Measurements from ENCODE around the gene TSSK6. TPM values are rescaled to one million over a fixed set of nuclear protein-coding genes. Genes with fewer than 3 reads are reported as not detected.
A peak's percentile ranks its signal among the peaks of the same experiment; 100 is the strongest.

The TSSK6 gene
- total and polyA plus RNA-seq, 4 experiments from 2014 or later, result 1.1 to 10.4 (median 5.8) TPM

DNA sequence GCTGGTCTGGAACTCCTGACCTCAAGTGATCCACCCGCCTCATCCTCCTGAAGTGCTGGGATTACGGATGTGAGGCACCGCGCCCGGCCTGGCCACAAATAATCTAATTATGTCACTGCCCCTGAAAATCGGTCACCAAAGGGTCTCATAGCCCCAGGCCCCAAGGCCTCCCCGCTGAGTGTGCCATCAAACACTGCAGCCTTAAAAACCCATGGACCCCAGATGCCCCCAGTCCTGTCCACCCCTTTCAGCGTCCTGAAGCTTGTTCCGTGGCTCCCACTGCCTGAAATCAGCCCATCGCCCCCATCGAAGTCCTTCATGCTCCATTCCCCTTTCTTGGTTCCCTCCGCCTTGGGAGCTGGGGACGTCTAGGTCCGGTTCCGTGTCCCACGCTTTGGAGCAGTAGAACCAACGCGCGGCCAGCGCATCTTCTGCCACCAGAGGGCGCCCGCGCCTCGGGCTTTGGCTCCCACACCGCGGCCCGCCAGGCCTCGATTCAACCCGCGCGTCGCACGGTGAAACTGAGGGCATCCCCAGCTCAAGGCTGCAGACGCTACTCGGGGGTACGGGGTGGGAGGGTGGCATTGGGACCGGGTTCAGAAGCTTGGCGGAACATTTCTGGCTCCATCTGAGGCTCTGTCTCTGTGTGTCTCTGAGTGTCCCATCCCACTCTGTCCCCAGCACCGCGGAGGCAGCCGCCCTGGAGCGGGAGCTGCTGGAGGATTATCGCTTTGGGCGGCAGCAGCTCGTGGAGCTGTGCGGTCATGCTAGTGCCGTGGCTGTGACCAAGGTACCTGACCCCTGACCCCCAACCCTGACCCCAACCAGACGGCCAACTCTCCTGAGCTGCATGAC, 16.8 kb upstream of the TSSK6 start:
- Histone ChIP-seq H3K27ac (ENCODE audit: low read depth, low read length) (peak overlapping the region; percentile 24), H3K27me3 (ENCODE audit: insufficient read depth, low read length) (no peaks in the 10 kb centered on the region), H3K4me1 (ENCODE audit: insufficient read depth, low read length) (peaks cover 12% of the 10 kb centered on the region), H3K4me3 (ENCODE audit: low read length in 2 of 2) (no peak overlapping the region), H3K36me3 (ENCODE audit: insufficient read depth, low read length) (peaks cover 11% of the 10 kb centered on the region), H3K9me3 (ENCODE audit: control insufficient read depth in 1 of 2, low read length in 2 of 2) (no peaks in the 10 kb centered on the region)
- DNase-seq, result peak; percentile 78 to 85 (median 80)
- H3K4me3 Mint-ChIP-seq, result peak overlapping the region in 1 of 8 donors; percentile 20
- H3K36me3 Mint-ChIP-seq, result peaks cover 9 to 21% of the 10 kb centered on the region in 2 donors
- H3K27ac Mint-ChIP-seq, result peak overlapping the region in 6 of 7 donors; percentile 64 to 91 (median 86)
- no peaks in the 10 kb centered on the region for H3K27me3 Mint-ChIP-seq
- H3K9me3 Mint-ChIP-seq, result no peaks in the 10 kb centered on the region
- peaks cover 3 to 28% (median 13%) of the 10 kb centered on the region in 4 donors for H3K4me1 Mint-ChIP-seq
- POLR2A ChIA-PET (ENCODE audit: partially characterized antibody), result interaction anchor here (0.5 to 3.7 kb wide), 19 partner anchors 16 to 289 kb away, joined by 3 to 42 read pairs (median 3); partner anchors contain the start of genes ATP13A1, GMIP, NDUFA13 and TSSK6
- intact Hi-C loops (cut with micrococcal nuclease), result loop anchor here (1.0 to 5.0 kb wide), 4 partner anchors 22 to 427 kb away; partner anchors contain the start of genes GMIP and ZNF14
- CTCF ChIA-PET (ENCODE audit: partially characterized antibody), result interaction anchor here (0.6 to 6.0 kb wide), 46 partner anchors 9 to 705 kb away, joined by 3 to 68 read pairs (median 4); partner anchors contain the start of genes ATP13A1, GMIP, LPAR2 and NDUFA13

DNA sequence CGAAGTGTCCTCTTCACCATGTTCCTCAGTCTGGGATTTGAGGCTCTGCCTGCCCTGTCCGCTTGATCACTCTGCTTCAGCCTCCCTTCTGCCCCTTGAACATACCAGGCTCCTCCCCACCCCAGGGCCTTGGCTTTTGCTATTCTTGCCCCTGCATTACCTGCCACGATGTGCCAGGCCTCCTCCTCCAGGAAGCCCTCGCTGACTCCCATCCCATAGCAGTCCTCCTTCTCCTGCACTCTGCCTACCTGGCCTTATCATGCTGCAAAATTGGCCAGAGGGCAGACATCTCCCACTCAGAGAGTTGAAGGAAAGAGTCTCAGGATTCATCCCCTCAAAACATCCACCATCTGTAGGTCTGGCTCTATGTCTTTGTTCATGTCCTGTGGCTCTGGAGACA, 15.5 kb upstream of the TSSK6 start:
- H3K27ac ChIP-seq (ENCODE audit: low read depth, low read length), result no peak overlapping the region
- H3K36me3 ChIP-seq (ENCODE audit: insufficient read depth, low read length), result peaks cover 18% of the 10 kb centered on the region
- Mint-ChIP-seq H3K36me3 (peaks cover 9 to 27% of the 10 kb centered on the region in 2 donors), H3K9me3 (no peaks in the 10 kb centered on the region), H3K27me3 (no peaks in the 10 kb centered on the region), H3K4me1 (peaks cover 3 to 22% (median 10%) of the 10 kb centered on the region in 4 donors), H3K27ac (peak overlapping the region in 5 of 7 donors; percentile 8 to 68 (median 29)), H3K4me3 (no peak overlapping the region)
- peaks cover 12% of the 10 kb centered on the region for H3K4me1 ChIP-seq (ENCODE audit: insufficient read depth, low read length)
- CTCF ChIA-PET (ENCODE audit: partially characterized antibody), result interaction anchor here (0.6 to 6.0 kb wide), 8 partner anchors 24 to 428 kb away, joined by 3 to 68 read pairs (median 6); partner anchors contain the start of genes GMIP and LPAR2
- intact Hi-C loops (cut with micrococcal nuclease), result loop anchor here (5.0 kb wide), 1 partner anchor 201 kb away; the partner anchor contains the start of gene ZNF14
- DNase-seq, result no peak
- no peak overlapping the region for H3K4me3 ChIP-seq (ENCODE audit: low read length in 2 of 2)
- POLR2A ChIA-PET (ENCODE audit: partially characterized antibody), result interaction anchor here (0.6 to 3.7 kb wide), 7 partner anchors 97 to 469 kb away, joined by 3 to 42 read pairs (median 4); partner anchors contain the start of genes ATP13A1, GMIP, LPAR2 and ZNF101
- H3K9me3 ChIP-seq (ENCODE audit: control insufficient read depth in 1 of 2, low read length in 2 of 2), result no peaks in the 10 kb centered on the region
- H3K27me3 ChIP-seq (ENCODE audit: insufficient read depth, low read length), result no peaks in the 10 kb centered on the region

GRCh38 chr19:19530423-19530804, 15.1 kb upstream of the TSSK6 start:
- Mint-ChIP-seq H3K27me3 (no peaks in the 10 kb centered on the region), H3K4me1 (peaks cover 3 to 22% (median 10%) of the 10 kb centered on the region in 4 donors), H3K27ac (peak overlapping the region in 2 of 7 donors; percentile 13 to 76), H3K36me3 (peaks cover 9 to 27% of the 10 kb centered on the region in 2 donors), H3K9me3 (no peaks in the 10 kb centered on the region), H3K4me3 (no peak overlapping the region)
- Histone ChIP-seq H3K4me3 (ENCODE audit: low read length in 2 of 2) (no peak overlapping the region), H3K27me3 (ENCODE audit: insufficient read depth, low read length) (no peaks in the 10 kb centered on the region), H3K9me3 (ENCODE audit: control insufficient read depth in 1 of 2, low read length in 2 of 2) (no peaks in the 10 kb centered on the region), H3K27ac (ENCODE audit: low read depth, low read length) (no peak overlapping the region), H3K4me1 (ENCODE audit: insufficient read depth, low read length) (peaks cover 12% of the 10 kb centered on the region), H3K36me3 (ENCODE audit: insufficient read depth, low read length) (peaks cover 20% of the 10 kb centered on the region)
- intact Hi-C loops (cut with micrococcal nuclease), result loop anchor here (5.0 kb wide), 1 partner anchor 202 kb away; the partner anchor contains the start of gene ZNF14
- DNase-seq, result no peak
- ChIA-PET POLR2A (ENCODE audit: partially characterized antibody) (interaction anchor here (1.3 to 3.7 kb wide), 3 partner anchors 98 to 132 kb away, joined by 4 to 42 read pairs (median 13); partner anchors contain the start of genes ATP13A1, GMIP and LPAR2), CTCF (ENCODE audit: partially characterized antibody) (interaction anchor here (0.6 to 6.0 kb wide), 5 partner anchors 75 to 428 kb away, joined by 3 to 50 read pairs (median 5); partner anchors contain the start of gene GMIP)

DNA sequence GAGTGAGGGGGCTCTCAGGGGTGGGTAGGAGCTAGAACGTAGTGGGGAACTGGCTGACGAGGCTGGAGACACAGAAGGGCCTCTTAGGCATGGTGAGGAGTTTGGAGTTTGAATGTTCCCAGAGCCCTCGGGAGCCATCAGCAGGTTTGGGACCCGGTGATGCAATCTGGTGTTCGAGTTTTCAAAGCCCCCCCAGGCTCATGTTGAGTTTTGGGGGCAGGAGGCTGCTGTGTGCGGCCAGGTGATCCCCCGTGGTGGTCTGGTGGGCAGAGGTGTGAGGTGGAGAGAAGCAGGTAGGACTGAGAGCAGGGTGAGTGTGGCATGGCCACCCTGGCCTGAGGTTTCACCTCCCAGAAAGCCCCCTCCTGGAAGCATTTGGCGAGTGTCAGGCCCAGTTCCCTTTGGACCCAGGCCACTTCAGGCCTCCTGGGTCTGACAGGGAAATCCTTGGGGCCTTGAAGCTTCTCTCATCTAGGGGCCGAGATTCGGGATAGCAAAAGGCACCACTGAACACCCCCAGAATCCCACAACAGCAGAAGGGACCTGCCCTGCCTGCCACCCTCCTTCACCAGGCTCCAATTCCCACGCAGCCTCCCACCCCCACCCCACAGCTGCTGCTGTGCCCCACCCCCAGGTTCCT, 14.6 kb upstream of the TSSK6 start:
- Histone ChIP-seq H3K4me3 (ENCODE audit: low read length in 2 of 2) (no peak overlapping the region), H3K36me3 (ENCODE audit: insufficient read depth, low read length) (peaks cover 20% of the 10 kb centered on the region), H3K9me3 (ENCODE audit: control insufficient read depth in 1 of 2, low read length in 2 of 2) (no peaks in the 10 kb centered on the region), H3K27me3 (ENCODE audit: insufficient read depth, low read length) (no peaks in the 10 kb centered on the region), H3K27ac (ENCODE audit: low read depth, low read length) (no peak overlapping the region), H3K4me1 (ENCODE audit: insufficient read depth, low read length) (peaks cover 12% of the 10 kb centered on the region)
- peaks cover 9 to 30% of the 10 kb centered on the region in 2 donors for H3K36me3 Mint-ChIP-seq
- DNase-seq, result no peak
- no peaks in the 10 kb centered on the region for H3K27me3 Mint-ChIP-seq
- peak overlapping the region in 4 of 7 donors; percentile 76 to 88 (median 80) for H3K27ac Mint-ChIP-seq
- POLR2A ChIA-PET (ENCODE audit: partially characterized antibody), result interaction anchor here (0.6 to 3.7 kb wide), 4 partner anchors 48 to 133 kb away, joined by 3 to 13 read pairs (median 4); partner anchors contain the start of genes ATP13A1, GMIP and LPAR2
- no peaks in the 10 kb centered on the region for H3K9me3 Mint-ChIP-seq
- H3K4me1 Mint-ChIP-seq, result peaks cover 3 to 22% (median 10%) of the 10 kb centered on the region in 4 donors
- intact Hi-C loops (cut with micrococcal nuclease), result loop anchor here (5.0 kb wide), 1 partner anchor 202 kb away; the partner anchor contains the start of gene ZNF14
- CTCF ChIA-PET (ENCODE audit: partially characterized antibody), result interaction anchor here (0.6 to 6.0 kb wide), 5 partner anchors 76 to 429 kb away, joined by 3 to 50 read pairs (median 3); partner anchors contain the start of gene GMIP
- H3K4me3 Mint-ChIP-seq, result no peak overlapping the region

GRCh38 chr19:19528721-19529490, 13.6 kb upstream of the TSSK6 start, which contains the start of gene YJEFN3:
YJEFN3 (plus strand) TSS chr19:19528911; CDS start chr19:19528933, 22 bp downstream.
- H3K4me1 ChIP-seq (ENCODE audit: insufficient read depth, low read length), result peaks cover 12% of the 10 kb centered on the region
- no peak for DNase-seq

More at GRCh38 chr19:19528721-19529490, 13.6 kb upstream of the TSSK6 start, which contains the start of gene YJEFN3:
- peak within 1 kb of the TSS in 4 of 7 donors; percentile 22 to 88 (median 80) for H3K27ac Mint-ChIP-seq
- H3K4me1 Mint-ChIP-seq, result peaks cover 3 to 16% (median 10%) of the 10 kb centered on the region in 4 donors
- H3K27ac ChIP-seq (ENCODE audit: low read depth, low read length), result no peak within 1 kb of the TSS
- H3K9me3 Mint-ChIP-seq, result no peaks in the 10 kb centered on the region
- CTCF ChIA-PET (ENCODE audit: partially characterized antibody), result interaction anchor here (1.1 to 6.0 kb wide), 3 partner anchors 115 to 430 kb away, joined by 3 to 50 read pairs (median 3); partner anchors contain the start of gene GMIP
- POLR2A ChIA-PET (ENCODE audit: partially characterized antibody), result interaction anchor here (0.7 to 1.7 kb wide), 2 partner anchors 10 to 12 kb away, joined by 4 read pairs; no protein-coding TSS in a partner anchor
- H3K9me3 ChIP-seq (ENCODE audit: control insufficient read depth in 1 of 2, low read length in 2 of 2), result no peaks in the 10 kb centered on the region
- intact Hi-C loops (cut with micrococcal nuclease), result no loop called here
- H3K27me3 ChIP-seq (ENCODE audit: insufficient read depth, low read length), result no peaks in the 10 kb centered on the region
- peaks cover 25% of the 10 kb centered on the region for H3K36me3 ChIP-seq (ENCODE audit: insufficient read depth, low read length)
- H3K4me3 Mint-ChIP-seq, result no peak within 1 kb of the TSS
- peaks cover 9 to 37% of the 10 kb centered on the region in 2 donors for H3K36me3 Mint-ChIP-seq
- H3K4me3 ChIP-seq (ENCODE audit: low read length in 2 of 2), result no peak within 1 kb of the TSS
- no peaks in the 10 kb centered on the region for H3K27me3 Mint-ChIP-seq
